ENCODE measurements around the gene NR2E1.

NR2E1 gene

GRCh38 chr6:108142240-108142639 is 23.6 kb upstream of the NR2E1 start:
- Histone ChIP-seq H3K36me3 (ENCODE audit: insufficient read depth, low read length) (no peaks in the 10 kb centered on the region), H3K4me3 (ENCODE audit: low read length, poor library complexity, severe bottlenecking) (no peak overlapping the region), H3K79me2 (ENCODE audit: insufficient read depth, low read length) (no peaks in the 10 kb centered on the region), H3K9me3 (ENCODE audit: insufficient read depth, low read depth, low read length) (no peaks in the 10 kb centered on the region), H3K4me2 (ENCODE audit: low read depth, low read length, poor library complexity, severe bottlenecking) (no peak overlapping the region), H3K4me1 (ENCODE audit: insufficient read depth, low read length, poor library complexity, severe bottlenecking) (no peaks in the 10 kb centered on the region), H3K9ac (ENCODE audit: low read depth, low read length, poor library complexity, severe bottlenecking) (no peak overlapping the region), H3K27me3 (ENCODE audit: insufficient read depth, low read length, poor library complexity, severe bottlenecking) (no peaks in the 10 kb centered on the region), H2AFZ (ENCODE audit: low read length) (no peak overlapping the region), H4K20me1 (ENCODE audit: insufficient read depth, low read length, poor library complexity, severe bottlenecking) (no peaks in the 10 kb centered on the region), H3K9me2 (replicated peaks; ENCODE audit: low read depth, low read length) (no peaks in the 10 kb centered on the region), H3F3A (ENCODE audit: low read depth) (no peaks in the 10 kb centered on the region)
- TF ChIP-seq EZH2phosphoT487 (IDR thresholded peaks at IDR 0.05; ENCODE audit: borderline replicate concordance) = no peak

GRCh38 chr6:108145639-108146038 is 20.2 kb upstream of the NR2E1 start:
- TF ChIP-seq EZH2phosphoT487 (IDR thresholded peaks at IDR 0.05; ENCODE audit: borderline replicate concordance) (no peak), CTCF (conservative IDR thresholded peaks at IDR 0.05; ENCODE audit: low read length) (no peak)
- no peak overlapping the region for H3K4me2 ChIP-seq (ENCODE audit: low read depth, low read length, poor library complexity, severe bottlenecking)

GRCh38 chr6:108152446-108152845 is 13.4 kb upstream of the NR2E1 start:
- Histone ChIP-seq H3K4me1 (ENCODE audit: insufficient read depth, low read length, poor library complexity, severe bottlenecking) (no peaks in the 10 kb centered on the region), H3K36me3 (ENCODE audit: insufficient read depth, low read length) (no peaks in the 10 kb centered on the region), H3F3A (ENCODE audit: low read depth) (no peaks in the 10 kb centered on the region), H3K4me3 (ENCODE audit: low read length, poor library complexity, severe bottlenecking) (no peak overlapping the region), H3K9ac (ENCODE audit: low read depth, low read length, poor library complexity, severe bottlenecking) (no peak overlapping the region), H4K20me1 (ENCODE audit: insufficient read depth, low read length, poor library complexity, severe bottlenecking) (no peaks in the 10 kb centered on the region), H3K9me2 (replicated peaks; ENCODE audit: low read depth, low read length) (no peaks in the 10 kb centered on the region), H2AFZ (ENCODE audit: low read length) (no peak overlapping the region), H3K27me3 (ENCODE audit: insufficient read depth, low read length, poor library complexity, severe bottlenecking) (no peaks in the 10 kb centered on the region), H3K79me2 (ENCODE audit: insufficient read depth, low read length) (no peaks in the 10 kb centered on the region), H3K4me2 (ENCODE audit: low read depth, low read length, poor library complexity, severe bottlenecking) (no peak overlapping the region), H3K9me3 (ENCODE audit: insufficient read depth, low read depth, low read length) (no peaks in the 10 kb centered on the region)
- TF ChIP-seq CTCF (conservative IDR thresholded peaks at IDR 0.05; ENCODE audit: low read length) (no peak), EZH2phosphoT487 (IDR thresholded peaks at IDR 0.05; ENCODE audit: borderline replicate concordance) (no peak)

More at GRCh38 chr6:108145639-108146038, 20.2 kb upstream of the NR2E1 start:
- H2AFZ ChIP-seq (ENCODE audit: low read length) = no peak overlapping the region
- no peaks in the 10 kb centered on the region for H3K79me2 ChIP-seq (ENCODE audit: insufficient read depth, low read length)
- H3K9ac ChIP-seq (ENCODE audit: low read depth, low read length, poor library complexity, severe bottlenecking) = no peak overlapping the region
- no peaks in the 10 kb centered on the region for H3F3A ChIP-seq (ENCODE audit: low read depth)
- H4K20me1 ChIP-seq (ENCODE audit: insufficient read depth, low read length, poor library complexity, severe bottlenecking) = no peaks in the 10 kb centered on the region
- H3K36me3 ChIP-seq (ENCODE audit: insufficient read depth, low read length) = no peaks in the 10 kb centered on the region
- H3K4me1 ChIP-seq (ENCODE audit: insufficient read depth, low read length, poor library complexity, severe bottlenecking) = no peaks in the 10 kb centered on the region
- no peaks in the 10 kb centered on the region for H3K9me2 ChIP-seq (replicated peaks; ENCODE audit: low read depth, low read length)
- H3K27me3 ChIP-seq (ENCODE audit: insufficient read depth, low read length, poor library complexity, severe bottlenecking) = no peaks in the 10 kb centered on the region
- no peaks in the 10 kb centered on the region for H3K9me3 ChIP-seq (ENCODE audit: insufficient read depth, low read depth, low read length)
- H3K4me3 ChIP-seq (ENCODE audit: low read length, poor library complexity, severe bottlenecking) = no peak overlapping the region

- no peak overlapping the region for H3K4me2 ChIP-seq (ENCODE audit: low read depth, low read length, poor library complexity, severe bottlenecking)
- H3K4me1 ChIP-seq (ENCODE audit: insufficient read depth, low read length, poor library complexity, severe bottlenecking) = no peaks in the 10 kb centered on the region
- H4K20me1 ChIP-seq (ENCODE audit: insufficient read depth, low read length, poor library complexity, severe bottlenecking) = no peaks in the 10 kb centered on the region
Measured at GRCh38 chr6:108156180-108156937, 9.5 kb upstream of the NR2E1 start.

More at GRCh38 chr6:108156180-108156937, 9.5 kb upstream of the NR2E1 start:
- H3K27me3 ChIP-seq (ENCODE audit: insufficient read depth, low read length, poor library complexity, severe bottlenecking) = no peaks in the 10 kb centered on the region
- no peak overlapping the region for H2AFZ ChIP-seq (ENCODE audit: low read length)
- H3K9me2 ChIP-seq (replicated peaks; ENCODE audit: low read depth, low read length) = no peaks in the 10 kb centered on the region
- TF ChIP-seq CTCF (conservative IDR thresholded peaks at IDR 0.05; ENCODE audit: low read length) (no peak), EZH2phosphoT487 (IDR thresholded peaks at IDR 0.05; ENCODE audit: borderline replicate concordance) (no peak)
- H3K9me3 ChIP-seq (ENCODE audit: insufficient read depth, low read depth, low read length) = no peaks in the 10 kb centered on the region
- no peak overlapping the region for H3K4me3 ChIP-seq (ENCODE audit: low read length, poor library complexity, severe bottlenecking)
- H3K36me3 ChIP-seq (ENCODE audit: insufficient read depth, low read length) = no peaks in the 10 kb centered on the region
- H3K9ac ChIP-seq (ENCODE audit: low read depth, low read length, poor library complexity, severe bottlenecking) = no peak overlapping the region
- H3F3A ChIP-seq (ENCODE audit: low read depth) = no peaks in the 10 kb centered on the region
- H3K79me2 ChIP-seq (ENCODE audit: insufficient read depth, low read length) = no peaks in the 10 kb centered on the region
